ENCODE data around the gene AUTS2.

DNA sequence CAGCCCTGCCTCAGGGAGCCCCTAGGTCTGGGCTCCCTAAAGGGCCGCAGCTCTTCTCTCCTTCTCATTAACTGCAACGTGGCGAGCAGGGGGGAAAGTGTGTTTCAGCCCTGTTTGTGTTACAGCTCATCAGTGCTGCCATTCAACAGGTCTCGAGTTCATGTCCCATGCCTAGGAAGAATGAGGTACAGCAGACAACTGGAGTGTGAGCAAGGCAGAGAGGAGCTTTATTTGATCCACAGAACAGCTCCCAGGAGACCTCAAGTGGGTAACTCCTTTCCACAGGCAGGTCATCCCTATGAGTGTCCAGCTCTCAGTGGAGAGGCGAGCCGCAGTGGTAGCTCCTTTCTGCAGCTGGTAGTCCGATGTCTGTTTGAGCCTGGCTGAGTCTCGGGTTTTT, 313.1 kb downstream of the AUTS2 start:
- TF ChIP-seq GATA2 (IDR thresholded peaks at IDR 0.05; ENCODE audit: low read depth, low read length) (no peak), GATA3 (IDR thresholded peaks at IDR 0.05; ENCODE audit: low read depth, low read length) (no peak)
